ENCODE data around the gene DIO1. TPM values are rescaled to one million over a fixed set of nuclear protein-coding genes. Genes with fewer than 3 reads are reported as not detected.

DIO1 gene
- total and polyA plus RNA-seq, 4 donors: 0.24 to 1.9 (median 0.75) TPM

DNA sequence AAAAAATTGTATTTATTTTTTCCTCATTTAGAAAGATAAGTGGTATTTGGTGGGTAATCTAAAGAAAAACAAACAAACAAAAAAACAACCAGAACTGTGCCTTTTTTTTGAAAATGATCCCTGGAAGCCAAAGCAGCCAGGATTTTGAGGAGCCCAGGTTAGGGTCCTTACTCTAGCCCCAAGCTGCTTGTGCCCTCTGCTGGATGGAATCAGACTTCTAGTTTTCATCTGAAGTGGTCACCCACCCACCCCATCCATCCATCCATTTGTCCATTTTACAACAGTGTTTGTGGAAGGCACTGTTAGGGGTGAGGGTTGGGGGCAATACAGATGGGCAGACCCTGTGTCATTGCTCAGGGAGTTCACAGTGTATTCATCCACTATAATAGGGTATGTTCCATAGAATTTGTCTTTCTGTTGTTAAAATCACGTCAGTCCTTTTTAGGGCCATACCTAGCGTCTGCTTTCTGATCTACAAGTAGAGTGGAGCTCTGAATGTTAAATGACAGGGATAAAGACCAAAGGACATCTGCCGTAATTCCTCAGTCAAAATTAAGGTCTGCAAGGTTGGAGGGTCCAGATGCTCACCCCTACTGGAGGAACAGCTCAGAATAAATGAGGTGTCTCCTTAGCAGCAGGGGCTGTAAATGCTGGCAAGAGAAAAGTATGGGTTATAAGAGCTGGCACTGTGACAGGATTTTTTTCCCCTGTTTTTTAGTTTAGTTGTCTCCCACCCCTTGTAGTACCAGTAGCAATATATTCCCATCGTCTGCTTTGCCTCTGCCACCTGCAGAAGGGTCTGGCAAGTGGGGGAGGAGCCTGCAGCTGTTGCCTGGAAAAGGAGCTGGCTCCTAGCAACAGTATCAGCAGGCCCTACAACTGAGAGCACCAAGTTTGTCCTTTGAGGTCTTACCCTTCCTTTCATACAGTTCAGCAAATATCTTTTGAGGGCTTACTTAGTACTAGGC lies 55.3 kb downstream of the DIO1 start:
- peaks cover 4 to 7% (median 6%) of the 10 kb centered on the region in 4 donors for H3K36me3 ChIP-seq (ENCODE audit: control insufficient read depth in 4 of 4, insufficient read depth in 4 of 4, low read length in 4 of 4)
- H3K4me1 ChIP-seq (ENCODE audit: control insufficient read depth in 5 of 5, insufficient read depth in 5 of 5, low read length in 5 of 5): peaks cover 0 to 25% (median 10%) of the 10 kb centered on the region in 5 donors
- 85 to 91% methylated on average over 4 of the region's 4 CpGs for WGBS, 2 donors
- no peak overlapping the region for H3K4me3 ChIP-seq
- no peak overlapping the region for H3K9ac ChIP-seq (ENCODE audit: insufficient read depth in 1 of 2, low read length in 2 of 2)
- no peak overlapping the region for H3K27ac ChIP-seq (ENCODE audit: low read depth in 1 of 2, low read length in 1 of 2)
- no peaks in the 10 kb centered on the region for H3K27me3 ChIP-seq (ENCODE audit: control insufficient read depth in 3 of 3, insufficient read depth in 3 of 3, low read length in 2 of 3)
- ATAC-seq (ENCODE audit: insufficient read depth, low FRiP score): no peak
- no peaks in the 10 kb centered on the region for H3K9me3 ChIP-seq (ENCODE audit: control insufficient read depth in 4 of 4, insufficient read depth in 3 of 4, low read length in 3 of 4)
- peak; percentile 43 to 68 (median 62) for DNase-seq
- TF ChIP-seq, protein P1, sequence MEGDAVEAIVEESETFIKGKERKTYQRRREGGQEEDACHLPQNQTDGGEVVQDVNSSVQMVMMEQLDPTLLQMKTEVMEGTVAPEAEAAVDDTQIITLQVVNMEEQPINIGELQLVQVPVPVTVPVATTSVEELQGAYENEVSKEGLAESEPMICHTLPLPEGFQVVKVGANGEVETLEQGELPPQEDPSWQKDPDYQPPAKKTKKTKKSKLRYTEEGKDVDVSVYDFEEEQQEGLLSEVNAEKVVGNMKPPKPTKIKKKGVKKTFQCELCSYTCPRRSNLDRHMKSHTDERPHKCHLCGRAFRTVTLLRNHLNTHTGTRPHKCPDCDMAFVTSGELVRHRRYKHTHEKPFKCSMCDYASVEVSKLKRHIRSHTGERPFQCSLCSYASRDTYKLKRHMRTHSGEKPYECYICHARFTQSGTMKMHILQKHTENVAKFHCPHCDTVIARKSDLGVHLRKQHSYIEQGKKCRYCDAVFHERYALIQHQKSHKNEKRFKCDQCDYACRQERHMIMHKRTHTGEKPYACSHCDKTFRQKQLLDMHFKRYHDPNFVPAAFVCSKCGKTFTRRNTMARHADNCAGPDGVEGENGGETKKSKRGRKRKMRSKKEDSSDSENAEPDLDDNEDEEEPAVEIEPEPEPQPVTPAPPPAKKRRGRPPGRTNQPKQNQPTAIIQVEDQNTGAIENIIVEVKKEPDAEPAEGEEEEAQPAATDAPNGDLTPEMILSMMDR (IDR thresholded peaks at IDR 0.05; ENCODE audit: control extremely low read depth, extremely low read depth): no peak

DNA sequence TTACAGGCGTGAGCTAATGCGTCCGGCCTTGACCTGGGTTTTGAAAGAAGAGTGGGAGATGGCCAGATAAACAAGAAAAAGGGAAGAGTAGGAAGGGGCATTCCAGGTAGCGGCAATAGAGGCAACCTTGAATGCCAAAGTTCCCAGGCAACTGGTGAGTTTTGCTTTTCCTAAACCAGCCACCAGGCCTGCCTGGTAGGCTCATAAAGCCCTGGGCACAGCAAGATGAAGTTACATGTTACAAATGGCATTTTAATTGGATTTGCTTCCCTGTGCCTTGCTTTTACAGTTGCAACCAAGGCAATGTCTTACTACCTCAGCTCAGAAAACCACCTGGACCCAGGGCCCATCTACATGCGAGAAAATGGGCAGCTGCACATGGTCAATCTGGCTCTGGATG lies 57.7 kb downstream of the DIO1 start:
- H3K9me3 ChIP-seq (ENCODE audit: control insufficient read depth in 4 of 4, insufficient read depth in 3 of 4, low read length in 3 of 4): no peaks in the 10 kb centered on the region
- H3K4me1 ChIP-seq (ENCODE audit: control insufficient read depth in 5 of 5, insufficient read depth in 5 of 5, low read length in 5 of 5): peaks cover 0 to 17% (median 5%) of the 10 kb centered on the region in 5 donors
- H3K4me3 ChIP-seq: no peak overlapping the region
- no peaks in the 10 kb centered on the region for H3K27me3 ChIP-seq (ENCODE audit: control insufficient read depth in 3 of 3, insufficient read depth in 3 of 3, low read length in 2 of 3)
- H3K36me3 ChIP-seq (ENCODE audit: control insufficient read depth in 4 of 4, insufficient read depth in 4 of 4, low read length in 4 of 4): peaks cover 4 to 7% (median 6%) of the 10 kb centered on the region in 4 donors
- ATAC-seq (ENCODE audit: insufficient read depth, low FRiP score) (no peak), DNase-seq (no peak)
- no peak overlapping the region for H3K9ac ChIP-seq (ENCODE audit: insufficient read depth in 1 of 2, low read length in 2 of 2)
- H3K27ac ChIP-seq (ENCODE audit: low read depth in 1 of 2, low read length in 1 of 2): no peak overlapping the region
- 96% methylated on average over 5 of the region's 5 CpGs for WGBS, 2 donors
- TF ChIP-seq, protein P1 (IDR thresholded peaks at IDR 0.05; ENCODE audit: control extremely low read depth, extremely low read depth): no peak

DNA sequence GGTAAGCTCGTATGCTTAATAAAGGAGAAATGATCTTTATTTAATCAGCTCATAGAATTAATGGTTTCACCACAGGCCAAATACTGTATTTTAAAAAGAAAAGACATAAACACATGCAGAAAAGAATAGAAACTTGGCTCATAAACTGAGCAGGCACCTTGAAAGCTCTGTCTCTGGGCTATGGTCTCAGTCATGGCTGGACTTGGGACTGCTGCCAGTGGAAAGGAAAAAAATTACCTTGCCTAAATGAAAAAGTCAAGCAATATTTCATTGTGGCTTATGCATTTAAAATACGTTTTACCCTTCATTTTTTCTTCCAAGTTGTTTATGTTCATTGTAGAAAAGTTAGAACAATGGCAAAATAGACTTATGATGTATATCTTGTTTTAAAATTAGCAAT lies 60.1 kb downstream of the DIO1 start:
- Histone ChIP-seq H3K9me3 (ENCODE audit: control insufficient read depth in 4 of 4, insufficient read depth in 3 of 4, low read length in 3 of 4) (no peaks in the 10 kb centered on the region), H3K9ac (ENCODE audit: insufficient read depth in 1 of 2, low read length in 2 of 2) (no peak overlapping the region), H3K36me3 (ENCODE audit: control insufficient read depth in 4 of 4, insufficient read depth in 4 of 4, low read length in 4 of 4) (peaks cover 7 to 16% (median 9%) of the 10 kb centered on the region in 4 donors), H3K4me3 (no peak overlapping the region), H3K27ac (ENCODE audit: low read depth in 1 of 2, low read length in 1 of 2) (no peak overlapping the region), H3K4me1 (ENCODE audit: control insufficient read depth in 5 of 5, insufficient read depth in 5 of 5, low read length in 5 of 5) (peaks cover 0 to 8% (median 0%) of the 10 kb centered on the region in 5 donors), H3K27me3 (ENCODE audit: control insufficient read depth in 3 of 3, insufficient read depth in 3 of 3, low read length in 2 of 3) (no peaks in the 10 kb centered on the region)
- WGBS, 2 donors: 84 to 86% methylated on average over 2 of the region's 2 CpGs
- ATAC-seq (ENCODE audit: insufficient read depth, low FRiP score) (no peak), DNase-seq (no peak)
- TF ChIP-seq, protein P1 (IDR thresholded peaks at IDR 0.05; ENCODE audit: control extremely low read depth, extremely low read depth): no peak
